ENCODE data around the gene LAMB4.

Gene LAMB4

GRCh38 chr7:108077709-108078108 lies 52.5 kb downstream of the LAMB4 start:
- DNase-seq, result no peak

GRCh38 chr7:108076156-108076555 lies 54.0 kb downstream of the LAMB4 start:
- no peak for DNase-seq

GRCh38 chr7:108073305-108074070 lies 56.7 kb downstream of the LAMB4 start:
- no peak for DNase-seq

- DNase-seq, result no peak
Measured at GRCh38 chr7:108072739-108073138, 57.4 kb downstream of the LAMB4 start.

GRCh38 chr7:108072116-108072515 lies 58.0 kb downstream of the LAMB4 start:
- DNase-seq, result no peak

- DNase-seq, result no peak
Measured at GRCh38 chr7:108071551-108071950, 58.6 kb downstream of the LAMB4 start.

GRCh38 chr7:108069646-108070045 lies 60.5 kb downstream of the LAMB4 start:
- DNase-seq, result no peak

- no peak for DNase-seq
Measured at GRCh38 chr7:108067844-108068243, 62.3 kb downstream of the LAMB4 start.

- no peak for DNase-seq
Measured at GRCh38 chr7:108066486-108066885, 63.7 kb downstream of the LAMB4 start.

- DNase-seq, result no peak
Measured at GRCh38 chr7:108063520-108063933, 66.6 kb downstream of the LAMB4 start.

GRCh38 chr7:108062250-108063014 lies 67.7 kb downstream of the LAMB4 start:
- DNase-seq, result no peak

- DNase-seq, result no peak
Measured at GRCh38 chr7:108059526-108059925, 70.6 kb downstream of the LAMB4 start.

GRCh38 chr7:108057951-108058481 lies 72.1 kb downstream of the LAMB4 start:
- DNase-seq, result no peak

- peak in 1 of 2 experiments; percentile 32 for DNase-seq
Measured at GRCh38 chr7:108055611-108056021, 74.5 kb downstream of the LAMB4 start.

GRCh38 chr7:108054537-108054936 lies 75.6 kb downstream of the LAMB4 start:
- DNase-seq, result no peak

GRCh38 chr7:108053250-108053649 lies 76.9 kb downstream of the LAMB4 start:
- DNase-seq, result no peak

GRCh38 chr7:108051454-108051853 lies 78.7 kb downstream of the LAMB4 start:
- DNase-seq, result no peak

- DNase-seq, result no peak
Measured at GRCh38 chr7:108049962-108050361, 80.2 kb downstream of the LAMB4 start.

GRCh38 chr7:108048422-108048821 lies 81.7 kb downstream of the LAMB4 start:
- DNase-seq, result no peak

- DNase-seq, result no peak
Measured at GRCh38 chr7:108046952-108047506, 83.1 kb downstream of the LAMB4 start.

GRCh38 chr7:108045669-108046068 lies 84.5 kb downstream of the LAMB4 start:
- no peak for DNase-seq

- DNase-seq, result no peak
Measured at GRCh38 chr7:108045154-108045553, 85.0 kb downstream of the LAMB4 start.

GRCh38 chr7:108044345-108044744 lies 85.8 kb downstream of the LAMB4 start:
- DNase-seq, result no peak

GRCh38 chr7:108038986-108039385 lies 91.2 kb downstream of the LAMB4 start:
- DNase-seq, result no peak

Measured in cerebellar nuclear complex (tissue), 1 donor.